ENCODE measurements around the gene DAG1. TPM values are rescaled to one million over a fixed set of nuclear protein-coding genes. Genes with fewer than 3 reads are reported as not detected.

DAG1 gene
- total and polyA plus RNA-seq, 11 donors, result 39.9 to 218 (median 140) TPM

GRCh38 chr3:49533031-49533430, 63.0 kb downstream of the DAG1 start:
- 91 to 94% (median 93%) methylated on average over 11 to 13 of the region's 13 CpGs for WGBS, 4 donors
- Histone ChIP-seq H3K27ac (no peak overlapping the region), H3K4me3 (no peak overlapping the region), H3K36me3 (peaks cover 0 to 48% (median 40%) of the 10 kb centered on the region in 9 donors), H3K9me3 (no peaks in the 10 kb centered on the region), H3K27me3 (no peaks in the 10 kb centered on the region), H3K4me1 (peaks cover 0 to 17% (median 0%) of the 10 kb centered on the region in 12 donors)
- DNase-seq (no peak), ATAC-seq (peak in 2 of 4 donors; percentile 6 to 14)
- intact Hi-C loops (cut with DNase I), result no loop called here
- TF ChIP-seq POLR2A (IDR thresholded peaks at IDR 0.05), result no peak
- TF ChIP-seq, protein P1, sequence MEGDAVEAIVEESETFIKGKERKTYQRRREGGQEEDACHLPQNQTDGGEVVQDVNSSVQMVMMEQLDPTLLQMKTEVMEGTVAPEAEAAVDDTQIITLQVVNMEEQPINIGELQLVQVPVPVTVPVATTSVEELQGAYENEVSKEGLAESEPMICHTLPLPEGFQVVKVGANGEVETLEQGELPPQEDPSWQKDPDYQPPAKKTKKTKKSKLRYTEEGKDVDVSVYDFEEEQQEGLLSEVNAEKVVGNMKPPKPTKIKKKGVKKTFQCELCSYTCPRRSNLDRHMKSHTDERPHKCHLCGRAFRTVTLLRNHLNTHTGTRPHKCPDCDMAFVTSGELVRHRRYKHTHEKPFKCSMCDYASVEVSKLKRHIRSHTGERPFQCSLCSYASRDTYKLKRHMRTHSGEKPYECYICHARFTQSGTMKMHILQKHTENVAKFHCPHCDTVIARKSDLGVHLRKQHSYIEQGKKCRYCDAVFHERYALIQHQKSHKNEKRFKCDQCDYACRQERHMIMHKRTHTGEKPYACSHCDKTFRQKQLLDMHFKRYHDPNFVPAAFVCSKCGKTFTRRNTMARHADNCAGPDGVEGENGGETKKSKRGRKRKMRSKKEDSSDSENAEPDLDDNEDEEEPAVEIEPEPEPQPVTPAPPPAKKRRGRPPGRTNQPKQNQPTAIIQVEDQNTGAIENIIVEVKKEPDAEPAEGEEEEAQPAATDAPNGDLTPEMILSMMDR (IDR thresholded peaks at IDR 0.05), result no peak

DNA sequence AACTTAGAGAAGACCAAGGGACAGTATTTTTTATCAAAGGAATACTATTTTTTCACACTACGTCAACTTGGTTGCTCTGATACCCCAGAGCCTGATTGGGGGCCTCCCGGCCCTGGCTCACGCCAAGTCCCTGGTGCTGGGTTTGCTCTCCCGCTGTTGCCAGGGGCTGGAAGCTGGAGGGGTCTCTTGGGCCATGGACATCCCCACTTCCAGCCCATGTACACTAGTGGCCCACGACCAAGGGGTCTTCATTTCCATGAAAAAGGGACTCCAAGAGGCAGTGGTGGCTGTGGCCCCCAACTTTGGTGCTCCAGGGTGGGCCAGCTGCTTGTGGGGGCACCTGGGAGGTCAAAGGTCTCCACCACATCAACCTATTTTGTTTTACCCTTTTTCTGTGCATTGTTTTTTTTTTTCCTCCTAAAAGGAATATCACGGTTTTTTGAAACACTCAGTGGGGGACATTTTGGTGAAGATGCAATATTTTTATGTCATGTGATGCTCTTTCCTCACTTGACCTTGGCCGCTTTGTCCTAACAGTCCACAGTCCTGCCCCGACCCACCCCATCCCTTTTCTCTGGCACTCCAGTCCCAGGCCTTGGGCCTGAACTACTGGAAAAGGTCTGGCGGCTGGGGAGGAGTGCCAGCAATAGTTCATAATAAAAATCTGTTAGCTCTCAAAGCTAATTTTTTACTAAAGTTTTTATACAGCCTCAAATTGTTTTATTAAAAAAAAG, 63.9 kb downstream of the DAG1 start:
- WGBS, 4 donors, result 85 to 89% (median 87%) methylated on average over 9 of the region's 9 CpGs
- no peaks in the 10 kb centered on the region for H3K27me3 ChIP-seq
- intact Hi-C loops (cut with DNase I), result no loop called here

DNA sequence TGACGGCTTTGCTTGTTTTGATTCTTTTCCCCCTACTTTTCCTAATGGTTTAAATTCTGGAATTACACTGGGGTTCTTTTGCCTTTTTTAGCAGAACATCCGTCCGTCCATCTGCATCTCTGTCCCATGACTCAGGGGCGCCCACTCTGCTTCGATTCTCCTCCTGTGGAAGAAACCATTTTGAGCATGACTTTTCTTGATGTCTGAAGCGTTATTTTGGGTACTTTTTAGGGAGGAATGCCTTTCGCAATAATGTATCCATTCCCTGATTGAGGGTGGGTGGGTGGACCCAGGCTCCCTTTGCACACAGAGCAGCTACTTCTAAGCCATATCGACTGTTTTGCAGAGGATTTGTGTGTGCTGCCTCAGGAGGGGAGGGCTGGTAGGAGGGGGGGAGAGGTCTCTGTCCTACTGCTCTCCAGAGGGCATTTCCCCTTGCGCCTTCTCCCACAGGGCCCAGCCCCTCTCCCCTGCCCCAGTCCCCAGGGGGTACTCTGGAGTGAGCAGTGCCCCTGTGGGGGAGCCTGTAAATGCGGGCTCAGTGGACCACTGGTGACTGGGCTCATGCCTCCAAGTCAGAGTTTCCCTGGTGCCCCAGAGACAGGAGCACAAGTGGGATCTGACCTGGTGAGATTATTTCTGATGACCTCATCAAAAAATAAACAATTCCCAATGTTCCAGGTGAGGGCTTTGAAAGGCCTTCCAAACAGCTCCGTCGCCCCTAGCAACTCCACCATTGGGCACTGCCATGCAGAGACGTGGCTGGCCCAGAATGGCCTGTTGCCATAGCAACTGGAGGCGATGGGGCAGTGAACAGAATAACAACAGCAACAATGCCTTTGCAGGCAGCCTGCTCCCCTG, 64.7 kb downstream of the DAG1 start:
- no peaks in the 10 kb centered on the region for H3K27me3 ChIP-seq
- TF ChIP-seq, protein P1 (IDR thresholded peaks at IDR 0.05), result no peak
- no peak for TF ChIP-seq POLR2A (IDR thresholded peaks at IDR 0.05)
- peaks cover 0 to 48% (median 40%) of the 10 kb centered on the region in 9 donors for H3K36me3 ChIP-seq
- peaks cover 0 to 23% (median 0%) of the 10 kb centered on the region in 12 donors for H3K4me1 ChIP-seq
- H3K27ac ChIP-seq, result peak overlapping the region in 1 of 12 donors; percentile 3
- WGBS, 4 donors, result 84 to 89% (median 87%) methylated on average over 13 to 14 of the region's 14 CpGs
- intact Hi-C loops (cut with DNase I), result loop anchor here in 1 of 10 donors (5.0 kb wide), 1 partner anchor 63 kb away; the partner anchor contains the start of gene DAG1
- H3K4me3 ChIP-seq, result no peak overlapping the region
- ATAC-seq (no peak), DNase-seq (no peak)
- H3K9me3 ChIP-seq, result no peaks in the 10 kb centered on the region

More for the DNA sequence above, 63.9 kb downstream of the DAG1 start:
- Histone ChIP-seq H3K4me3 (no peak overlapping the region), H3K36me3 (peaks cover 0 to 48% (median 40%) of the 10 kb centered on the region in 9 donors), H3K27ac (peak overlapping the region in 1 of 12 donors; percentile 9), H3K9me3 (no peaks in the 10 kb centered on the region), H3K4me1 (peaks cover 0 to 17% (median 0%) of the 10 kb centered on the region in 12 donors)
- TF ChIP-seq POLR2A (IDR thresholded peaks at IDR 0.05), result no peak
- TF ChIP-seq, protein P1 (IDR thresholded peaks at IDR 0.05), result no peak
- DNase-seq (no peak), ATAC-seq (no peak)
